Transverse colon (tissue), 4 donors: ENCODE measurements around the gene ELK3.

Experiments used
- CTCF ChIP-seq, 5 experiments: fragments of 200-600 bp in 3 of 5; fragments of 450-650 bp in 2 of 5; sonication (generic) in 3 of 5; IDR thresholded peaks; 1 replicate in 2 of 5; 2 replicates in 3 of 5; pipeline ENCODE4 v1.5.1; 2016 to 2017; ENCODE audit warnings: antibody characterized with exemption in 5 of 5, inconsistent platforms in 3 of 5, mild to moderate bottlenecking in 2 of 5, moderate library complexity in 1 of 5
- EP300 ChIP-seq: sonication (generic); formaldehyde crosslinking; IDR thresholded peaks from one replicate; pipeline ENCODE4 v1.6.1; 2017; ENCODE audit warnings: antibody characterized with exemption, low read depth
- POLR2A ChIP-seq: fragments of 450-650 bp; IDR thresholded peaks from one replicate; pipeline ENCODE4 v1.6.1; 2016; ENCODE audit warnings: antibody characterized with exemption, mild to moderate bottlenecking, moderate library complexity
- POLR2AphosphoS5 ChIP-seq, 3 donors: sonication (generic); formaldehyde crosslinking; IDR thresholded peaks; one replicate each; pipeline ENCODE4 v1.6.1; 2016; ENCODE audit warnings: antibody characterized with exemption in 3 of 3

- TF ChIP-seq POLR2AphosphoS5 (IDR thresholded peaks at IDR 0.05) (no peak), CTCF (IDR thresholded peaks at IDR 0.05) (no peak), EP300 (no peak), POLR2A (no peak)
Observed at GRCh38 chr12:96305665-96306064, 111.5 kb downstream of the ELK3 start.
